Endothelial cell of umbilical vein (primary cell): Measurements from ENCODE around the gene ABTB2. TPM values are rescaled to one million over a fixed set of nuclear protein-coding genes. Genes with fewer than 3 reads are reported as not detected.

Experiments used
- BruUV-seq: library from RNA; stranded (reverse); fragments of 400-500 nt; replicated peaks from 2 replicates; lab custom pipeline; 2021; lab: Mats Ljungman, UMichigan
- CTCF ChIA-PET: fragments of 300-600, 350-600 bp; sonication (Branson Sonifier 250); formaldehyde crosslinking; loops from one replicate; lab custom pipeline; 2021; ENCODE audit warnings: antibody characterized with exemption, inconsistent platforms; lab: Charles Lee
- POLR2A ChIA-PET: fragments of 300-600, 350-600 bp; sonication (Branson Sonifier 250); formaldehyde crosslinking; loops from one replicate; lab custom pipeline; 2021; ENCODE audit warnings: antibody characterized with exemption, inconsistent platforms; lab: Charles Lee
- DNase-seq: peaks from one replicate; pipeline ENCODE4 v3.0.0-alpha.2; 2011; ENCODE audit warnings: low read depth, low spot score
- FAIRE-seq: peaks from 2 replicates; lab custom pipeline; 2011; peaks lifted over from hg19 to GRCh38; lab: Jason Lieb, UNC
- H2AFZ ChIP-seq: 2 replicates; pipeline ENCODE4 v1.6.0; 2012; ENCODE audit warnings: low read depth, low read length, control low read depth, inconsistent platforms
- H3K27ac ChIP-seq: 2 replicates; pipeline ENCODE4 v1.5.1; 2011; ENCODE audit warnings: low read depth, mild to moderate bottlenecking, control low read depth, low read length, moderate library complexity; ENCODE audit not compliant: insufficient read depth
- H3K27me3 ChIP-seq, 2 experiments: 2 replicates each; pipeline versions ENCODE4 v1.6.0 to v1.6.1; 2011; ENCODE audit warnings: low read length in 2 of 2, mixed read lengths in 1 of 2; ENCODE audit not compliant: control insufficient read depth in 2 of 2, insufficient read depth in 2 of 2
- H3K36me3 ChIP-seq, 2 experiments: 2 replicates in 1 of 2; 3 replicates in 1 of 2; pipeline ENCODE4 v1.5.1; 2011; ENCODE audit warnings: low read length in 2 of 2, mild to moderate bottlenecking in 1 of 2, moderate library complexity in 1 of 2; ENCODE audit not compliant: control insufficient read depth in 2 of 2, insufficient read depth in 2 of 2; ENCODE audit errors: extremely low read depth in 1 of 2
- H3K4me1 ChIP-seq: 3 replicates; pipeline ENCODE4 v1.5.1; 2011; ENCODE audit warnings: mild to moderate bottlenecking, low read length; ENCODE audit not compliant: control insufficient read depth, insufficient read depth; ENCODE audit errors: extremely low read depth
- H3K4me2 ChIP-seq: 2 replicates; pipeline ENCODE4 v1.6.1; 2011; ENCODE audit warnings: low read length, control low read depth, mixed read lengths; ENCODE audit not compliant: insufficient read depth
- H3K4me3 ChIP-seq, 3 experiments: fragments of 200-600 bp in 1 of 3; sonication (generic), shearing (Covaris generic) in 1 of 3; replicated peaks in 1 of 3; 2 replicates each; pipeline ENCODE4 v1.5.1; 2011 to 2016; ENCODE audit warnings: control low read depth in 3 of 3, low read length in 3 of 3, mild to moderate bottlenecking in 2 of 3, inconsistent platforms in 1 of 3, low read depth in 1 of 3, moderate library complexity in 1 of 3; ENCODE audit not compliant: insufficient read depth in 1 of 3
- H3K79me2 ChIP-seq: 2 replicates; pipeline ENCODE4 v1.6.0; 2012; ENCODE audit warnings: low read length, inconsistent platforms; ENCODE audit not compliant: control insufficient read depth, insufficient read depth
- H3K9ac ChIP-seq: replicated peaks from 2 replicates; pipeline ENCODE3; 2011; ENCODE audit warnings: low read length, control low read depth; ENCODE audit not compliant: insufficient read depth; ENCODE audit errors: extremely low read depth
- H3K9me1 ChIP-seq: replicated peaks from 3 replicates; pipeline ENCODE4 v1.6.0; 2011; ENCODE audit warnings: mild to moderate bottlenecking, low read length; ENCODE audit not compliant: control insufficient read depth, insufficient read depth; ENCODE audit errors: extremely low read depth
- H3K9me3 ChIP-seq: replicated peaks from 2 replicates; pipeline ENCODE4 v1.5.1; 2012; ENCODE audit warnings: low read length, inconsistent platforms; ENCODE audit not compliant: control insufficient read depth, insufficient read depth
- H4K20me1 ChIP-seq: replicated peaks from 2 replicates; pipeline ENCODE3; 2011; ENCODE audit warnings: mild to moderate bottlenecking, low read length; ENCODE audit not compliant: control insufficient read depth, insufficient read depth; ENCODE audit errors: extremely low read depth
- CTCF ChIP-seq, 2 donors: IDR thresholded peaks; 1 replicate in 1 of 2; 2 replicates in 1 of 2; pipeline ENCODE4 v1.5.1; 2011; ENCODE audit warnings: low read length in 2 of 2, mild to moderate bottlenecking in 2 of 2, moderate library complexity in 2 of 2, control low read depth in 1 of 2, inconsistent platforms in 1 of 2, low read depth in 1 of 2; ENCODE audit not compliant: insufficient read depth in 1 of 2; ENCODE audit errors: extremely low read depth in 1 of 2
- EZH2 ChIP-seq: IDR thresholded peaks from 2 replicates; pipeline ENCODE4 v1.6.1; 2012; ENCODE audit warnings: borderline replicate concordance, low read depth, mild to moderate bottlenecking, moderate library complexity, low read length, inconsistent platforms; ENCODE audit not compliant: severe bottlenecking
- FOS ChIP-seq: IDR thresholded peaks from 2 replicates; pipeline ENCODE4 v1.6.1; 2011; ENCODE audit warnings: mild to moderate bottlenecking, low read length, moderate library complexity, borderline replicate concordance; ENCODE audit not compliant: insufficient read depth
- GATA2 ChIP-seq: IDR thresholded peaks from 2 replicates; pipeline ENCODE4 v1.7.0; 2011; ENCODE audit warnings: low read depth, mild to moderate bottlenecking, moderate library complexity, mixed read lengths, low read length; ENCODE audit not compliant: insufficient read length, insufficient read depth
- JUN ChIP-seq: IDR thresholded peaks from 2 replicates; pipeline ENCODE4 v1.6.1; 2011; ENCODE audit warnings: borderline replicate concordance, low read depth; ENCODE audit not compliant: insufficient read length, insufficient read depth
- MAX ChIP-seq: IDR thresholded peaks from 2 replicates; pipeline ENCODE4 v1.6.1; 2011; ENCODE audit not compliant: insufficient read depth, insufficient read length
- MYC ChIP-seq: IDR thresholded peaks from one replicate; pipeline ENCODE4 v1.6.1; 2011; ENCODE audit warnings: mild to moderate bottlenecking, low read depth, low read length
- POLR2A ChIP-seq: IDR thresholded peaks from 2 replicates; pipeline ENCODE4 v1.6.1; 2012; ENCODE audit warnings: low read depth, mild to moderate bottlenecking, control low read depth, low read length
- POLR2AphosphoS5 ChIP-seq: IDR thresholded peaks from 2 replicates; pipeline ENCODE4 v1.6.1; 2012; ENCODE audit warnings: low read depth, mild to moderate bottlenecking, control low read depth, low read length, moderate library complexity; ENCODE audit not compliant: insufficient read depth
- dilution Hi-C: fragments of 300-500 bp; cut with MboI; formaldehyde crosslinking; loops from one replicate; pipeline ENCODE4 v1.15.0; 2019; ENCODE audit warnings: low sequenced_read_pairs; ENCODE audit not compliant: extremely low pct_ligation_motif_present
- intact Hi-C: fragments of 100-400 bp; cut with micrococcal nuclease; formaldehyde crosslinking; loops from one replicate; pipeline ENCODE4 v1.10.0; 2022
- polyA plus RNA-seq, 4 experiments: library from polyadenylated mRNA; depleted of rRNA in 3 of 4; stranded (reverse) in 3 of 4; unstranded in 1 of 4; fragments of >200 nt; gene quantifications; 2 replicates each; pipeline versions ENCODE4 v1.2.1 to v1.2.3, GENCODE V29; 2011 to 2012; ENCODE audit warnings: missing spikeins in 1 of 4
- total RNA-seq: library from RNA; stranded (reverse); gene quantifications from 2 replicates; pipeline ENCODE4 v1.2.3, GENCODE V29; 2021

The ABTB2 gene
- total and polyA plus RNA-seq, 2 donors (not counting 3 experiments of a cell fraction or from before 2014, with no cell fraction given) = 0.11 to 0.14 TPM

GRCh38 chr11:34245041-34245440 lies 112.8 kb downstream of the ABTB2 start:
- no peak for DNase-seq
- Histone ChIP-seq H3K27me3 (no peaks in the 10 kb centered on the region), H3K9me1 (no peaks in the 10 kb centered on the region), H3K4me1 (no peaks in the 10 kb centered on the region), H3K36me3 (no peaks in the 10 kb centered on the region), H4K20me1 (no peaks in the 10 kb centered on the region), H2AFZ (no peak overlapping the region), H3K79me2 (no peaks in the 10 kb centered on the region), H3K9ac (no peak overlapping the region), H3K27ac (no peak overlapping the region), H3K4me3 (no peak overlapping the region), H3K4me2 (no peak overlapping the region), H3K9me3 (no peaks in the 10 kb centered on the region)
- dilution Hi-C loops (no loop called here), intact Hi-C loops (no loop called here)
- ChIA-PET CTCF (no interaction called here), POLR2A (no interaction called here)
- TF ChIP-seq FOS (no peak), POLR2AphosphoS5 (no peak), CTCF (IDR thresholded peaks at IDR 0.05; ENCODE audit: extremely low read depth in 1 of 2, insufficient read depth in 1 of 2, low read depth in 1 of 2, low read length in 2 of 2) (no peak), MYC (no peak), EZH2 (no peak), GATA2 (no peak), POLR2A (no peak), MAX (no peak), JUN (no peak)
- no TSS peak for BruUV-seq
- no peak for FAIRE-seq
